Lower leg skin (tissue), 4 donors: ENCODE measurements around the gene TESK1. TPM values are rescaled to one million over a fixed set of nuclear protein-coding genes. Genes with fewer than 3 reads are reported as not detected.

ENCODE experiments used
- DNase-seq, 2 donors: peaks; one replicate each; pipeline ENCODE4 v3.0.0-alpha.2; 2019; ENCODE audit warnings: low spot score in 2 of 2
- H3K4me3 ChIP-seq: fragments of 200-600 bp; sonication (generic); 2 replicates; pipeline ENCODE4 v1.5.1; 2017; ENCODE audit warnings: mild to moderate bottlenecking, low read depth; ENCODE audit not compliant: poor library complexity, severe bottlenecking
- CTCF ChIP-seq, 3 donors: fragments of 450-650 bp; IDR thresholded peaks; one replicate each; pipeline ENCODE4 v1.5.1; 2016; ENCODE audit warnings: antibody characterized with exemption in 3 of 3, mild to moderate bottlenecking in 3 of 3, moderate library complexity in 2 of 3
- POLR2A ChIP-seq, 2 donors: fragments of 450-650 bp; IDR thresholded peaks; one replicate each; pipeline ENCODE4 v1.6.1; 2016 to 2017; ENCODE audit warnings: antibody characterized with exemption in 2 of 2, mild to moderate bottlenecking in 1 of 2, moderate library complexity in 1 of 2
- WGBS, 2 donors: methylation state at CpG; one replicate each; pipeline ENCODE4 v1.1.5; 2018; 5-methylcytosine and 5-hydroxymethylcytosine counted together
- intact Hi-C: fragments of 100-400 bp; cut with DNase I; formaldehyde crosslinking; loops from one replicate; pipeline ENCODE4 v1.15.0; 2023; ENCODE audit warnings: low total_unique reads
- total RNA-seq, 4 donors: library from RNA; depleted of rRNA; stranded (reverse); fragments of >200 nt; gene quantifications; one replicate each; pipeline ENCODE4 v1.1.0, GENCODE V29; 2016

The TESK1 gene
- total RNA-seq, 4 donors from 2014 or later, result 20.8 to 43.5 (median 33.0) TPM

- intact Hi-C loops, result no loop called here
- TF ChIP-seq CTCF (IDR thresholded peaks at IDR 0.05), result no peak
- no peak for TF ChIP-seq POLR2A (IDR thresholded peaks at IDR 0.05)
- 83 to 85% methylated on average over 17 of the region's 17 CpGs for WGBS, 2 donors
- DNase-seq, result no peak
- H3K4me3 ChIP-seq, result no peak overlapping the region
These were observed 51.3 kb downstream of the TESK1 start for GRCh38 chr9:35656348-35656747.

DNA sequence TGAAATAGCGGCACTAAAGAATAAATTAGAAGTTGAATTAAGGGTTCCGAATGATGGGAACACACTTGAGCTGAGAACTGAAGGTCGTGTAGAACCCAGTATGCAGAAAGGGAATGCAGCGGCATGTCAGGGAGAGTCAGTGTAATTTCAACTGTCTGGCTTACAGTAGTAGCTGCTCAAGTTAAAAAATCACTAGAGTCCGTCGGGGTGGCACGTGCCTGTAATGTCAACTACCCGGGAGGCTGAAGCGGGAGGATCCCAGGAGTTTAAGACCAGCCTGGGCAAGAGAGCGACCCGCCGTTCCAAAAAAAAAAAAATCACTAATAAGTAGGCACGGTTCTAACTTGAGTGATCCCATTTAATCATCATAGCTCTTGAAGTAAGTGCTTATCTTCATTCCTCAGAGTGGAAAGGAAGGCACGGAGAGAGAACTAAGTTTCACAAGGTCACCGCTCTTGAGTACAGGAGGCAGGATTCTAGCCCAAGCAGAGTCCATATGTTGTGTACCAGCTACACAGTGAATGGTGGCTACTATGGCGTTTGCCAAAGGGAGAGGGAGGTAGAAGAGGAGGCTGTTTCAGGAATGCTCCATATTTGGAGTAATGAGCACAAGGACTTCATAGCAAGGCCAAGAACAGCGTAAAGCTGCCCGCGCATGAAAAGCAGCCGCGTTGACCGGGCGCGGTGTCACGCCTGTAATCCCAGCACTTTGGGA, 51.9 kb downstream of the TESK1 start:
- TF ChIP-seq POLR2A (IDR thresholded peaks at IDR 0.05) (no peak), CTCF (IDR thresholded peaks at IDR 0.05) (no peak)
- peak in 1 of 2 donors; percentile 91 for DNase-seq
- H3K4me3 ChIP-seq, result peak overlapping the region; percentile 7
- intact Hi-C loops, result no loop called here
- WGBS, 2 donors, result 27% methylated on average over 25 of the region's 25 CpGs

- TF ChIP-seq POLR2A (IDR thresholded peaks at IDR 0.05) (no peak), CTCF (IDR thresholded peaks at IDR 0.05) (peak in 1 of 3 donors; percentile 47)
- intact Hi-C loops, result no loop called here
- peak; percentile 95 to 99 for DNase-seq
- WGBS, 2 donors, result 0% methylated on average over 27 to 42 of the region's 42 CpGs
- peak within 1 kb of the TSS; percentile 70 for H3K4me3 ChIP-seq
These were observed 52.6 kb downstream of the TESK1 start, which contains the start of gene RMRP for GRCh38 chr9:35657546-35658136. RMRP (minus strand) TSS chr9:35658019.

GRCh38 chr9:35658137-35658967, 53.3 kb downstream of the TESK1 start, which contains the start of gene CCDC107:
CCDC107 (plus strand) TSS chr9:35658292; CDS start chr9:35658380, 88 bp downstream.
- peak; percentile 71 to 96 for DNase-seq

GRCh38 chr9:35658968-35659220, 53.8 kb downstream of the TESK1 start:
- WGBS, 2 donors, result 0% methylated on average over 2 of the region's 2 CpGs
- no peak for DNase-seq
- no peak for TF ChIP-seq CTCF (IDR thresholded peaks at IDR 0.05)
- TF ChIP-seq POLR2A (IDR thresholded peaks at IDR 0.05), result no peak
- peak overlapping the region; percentile 70 for H3K4me3 ChIP-seq
- intact Hi-C loops, result no loop called here

More at GRCh38 chr9:35658137-35658967, 53.3 kb downstream of the TESK1 start, which contains the start of gene CCDC107:
- WGBS, 2 donors, result 0 to 1% methylated on average over 44 to 55 of the region's 67 CpGs
- peak within 1 kb of the TSS; percentile 70 for H3K4me3 ChIP-seq
- intact Hi-C loops, result no loop called here
- TF ChIP-seq POLR2A (IDR thresholded peaks at IDR 0.05), result no peak
- TF ChIP-seq CTCF (IDR thresholded peaks at IDR 0.05), result no peak
